ENCODE results near the gene LTBP1. TPM values are rescaled to one million over a fixed set of nuclear protein-coding genes. Genes with fewer than 3 reads are reported as not detected.

The LTBP1 gene
- total and polyA plus RNA-seq, 9 donors = 13.5 to 117 (median 41.8) TPM

DNA sequence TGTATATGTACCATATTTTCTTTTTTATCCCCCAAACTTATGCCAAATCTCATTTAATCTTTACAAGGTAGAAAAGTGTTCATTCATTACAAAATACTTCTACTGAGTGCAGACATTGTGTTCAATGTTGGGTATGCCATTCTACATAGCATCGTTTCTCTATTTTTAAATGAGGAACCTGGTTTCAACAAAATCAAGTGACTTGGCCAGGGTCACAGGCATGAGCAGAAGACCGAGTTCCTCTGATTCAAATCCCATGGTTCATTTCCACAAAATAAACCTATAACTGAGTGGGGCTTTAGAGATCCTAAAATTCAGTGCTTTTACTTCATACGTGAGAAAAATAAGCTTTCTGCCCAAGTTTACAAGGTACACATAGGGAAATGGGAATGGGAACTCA lies 448.3 kb downstream of the LTBP1 start:
- H3K27ac ChIP-seq = no peak overlapping the region
- WGBS, 3 donors = 77 to 95% (median 93%) methylated on average over 3 of the region's 3 CpGs
- H3K4me1 ChIP-seq (ENCODE audit: insufficient read depth) = no peaks in the 10 kb centered on the region
- H3K4me3 ChIP-seq = no peak overlapping the region
- TF ChIP-seq POLR2A (IDR thresholded peaks at IDR 0.05) = no peak
- TF ChIP-seq EP300 (IDR thresholded peaks at IDR 0.05) = no peak
- TF ChIP-seq, protein P1, sequence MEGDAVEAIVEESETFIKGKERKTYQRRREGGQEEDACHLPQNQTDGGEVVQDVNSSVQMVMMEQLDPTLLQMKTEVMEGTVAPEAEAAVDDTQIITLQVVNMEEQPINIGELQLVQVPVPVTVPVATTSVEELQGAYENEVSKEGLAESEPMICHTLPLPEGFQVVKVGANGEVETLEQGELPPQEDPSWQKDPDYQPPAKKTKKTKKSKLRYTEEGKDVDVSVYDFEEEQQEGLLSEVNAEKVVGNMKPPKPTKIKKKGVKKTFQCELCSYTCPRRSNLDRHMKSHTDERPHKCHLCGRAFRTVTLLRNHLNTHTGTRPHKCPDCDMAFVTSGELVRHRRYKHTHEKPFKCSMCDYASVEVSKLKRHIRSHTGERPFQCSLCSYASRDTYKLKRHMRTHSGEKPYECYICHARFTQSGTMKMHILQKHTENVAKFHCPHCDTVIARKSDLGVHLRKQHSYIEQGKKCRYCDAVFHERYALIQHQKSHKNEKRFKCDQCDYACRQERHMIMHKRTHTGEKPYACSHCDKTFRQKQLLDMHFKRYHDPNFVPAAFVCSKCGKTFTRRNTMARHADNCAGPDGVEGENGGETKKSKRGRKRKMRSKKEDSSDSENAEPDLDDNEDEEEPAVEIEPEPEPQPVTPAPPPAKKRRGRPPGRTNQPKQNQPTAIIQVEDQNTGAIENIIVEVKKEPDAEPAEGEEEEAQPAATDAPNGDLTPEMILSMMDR (IDR thresholded peaks at IDR 0.05) = no peak
- H3K9me3 ChIP-seq = no peaks in the 10 kb centered on the region
- H3K27me3 ChIP-seq = no peaks in the 10 kb centered on the region
- no peaks in the 10 kb centered on the region for H3K36me3 ChIP-seq
- no peak for DNase-seq
- intact Hi-C loops (cut with DNase I) = no loop called here

DNA sequence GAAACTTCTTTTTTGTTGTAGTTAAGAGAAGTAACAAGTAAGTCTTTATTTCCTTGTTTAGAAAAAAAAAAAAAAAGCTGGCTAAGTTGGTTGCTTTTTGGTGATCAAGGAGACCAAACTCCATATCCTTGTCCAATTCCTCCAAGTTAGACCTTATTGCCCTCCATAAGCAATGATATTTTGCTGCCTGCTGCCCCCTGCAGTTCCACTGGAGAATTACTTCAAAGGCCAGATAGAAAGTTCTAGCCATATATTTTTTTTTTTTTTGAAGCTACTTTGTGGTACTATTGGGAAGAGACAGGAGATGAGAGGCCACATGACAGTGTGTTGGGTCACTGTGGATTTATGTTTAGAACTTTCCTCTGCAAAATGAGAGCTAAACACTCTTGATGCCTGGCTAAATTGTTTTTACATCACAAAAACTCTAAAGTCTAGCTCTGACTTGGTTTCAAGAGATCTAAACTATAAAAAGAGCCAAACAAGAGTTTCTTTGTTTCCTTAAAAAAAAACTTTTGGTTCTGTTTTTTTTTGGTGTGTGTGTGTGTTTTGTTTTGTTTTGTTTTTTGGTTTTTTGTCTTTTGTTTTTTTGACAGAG lies 449.0 kb downstream of the LTBP1 start:
- H3K4me1 ChIP-seq (ENCODE audit: insufficient read depth) = no peaks in the 10 kb centered on the region
- H3K4me3 ChIP-seq = no peak overlapping the region
- intact Hi-C loops (cut with DNase I) = no loop called here
- H3K9me3 ChIP-seq = no peaks in the 10 kb centered on the region
- H3K27ac ChIP-seq = no peak overlapping the region
- TF ChIP-seq POLR2A (IDR thresholded peaks at IDR 0.05) (no peak), EP300 (IDR thresholded peaks at IDR 0.05) (no peak)
- no peaks in the 10 kb centered on the region for H3K27me3 ChIP-seq
- peak in 3 of 5 donors; percentile 23 to 52 (median 41) for DNase-seq
- no peaks in the 10 kb centered on the region for H3K36me3 ChIP-seq

- H3K4me3 ChIP-seq = no peak overlapping the region
- H3K27ac ChIP-seq = no peak overlapping the region
- TF ChIP-seq, protein P1 (IDR thresholded peaks at IDR 0.05) = no peak
- TF ChIP-seq EP300 (IDR thresholded peaks at IDR 0.05) (no peak), POLR2A (IDR thresholded peaks at IDR 0.05) (no peak)
- H3K36me3 ChIP-seq = no peaks in the 10 kb centered on the region
- H3K9me3 ChIP-seq = no peaks in the 10 kb centered on the region
- intact Hi-C loops (cut with DNase I) = no loop called here
- no peaks in the 10 kb centered on the region for H3K4me1 ChIP-seq (ENCODE audit: insufficient read depth)
- DNase-seq = no peak
- H3K27me3 ChIP-seq = no peaks in the 10 kb centered on the region
- WGBS, 3 donors = 62 to 69% (median 68%) methylated on average over 5 of the region's 5 CpGs
Measured at GRCh38 chr2:33404321-33404720, 457.6 kb downstream of the LTBP1 start.

DNA sequence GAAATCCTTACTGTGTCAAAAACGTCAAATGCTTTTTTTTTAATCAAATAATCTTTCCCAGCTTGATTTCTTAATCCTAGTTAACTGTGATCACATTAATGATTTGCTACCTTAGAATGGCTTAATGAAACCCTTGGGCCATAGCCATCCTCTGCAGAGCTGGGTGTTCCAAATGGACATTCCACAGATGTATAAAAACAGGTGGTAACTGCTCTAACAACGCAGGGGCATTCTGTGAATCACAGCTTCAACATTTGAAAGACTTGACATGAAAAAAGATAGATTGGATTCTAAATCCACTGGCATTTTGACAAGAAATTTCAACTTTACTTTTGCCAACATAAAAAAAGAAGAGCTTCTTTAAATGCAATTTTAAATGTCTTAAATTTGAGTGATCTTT lies 459.9 kb downstream of the LTBP1 start:
- H3K4me1 ChIP-seq (ENCODE audit: insufficient read depth) = no peaks in the 10 kb centered on the region
- no peaks in the 10 kb centered on the region for H3K36me3 ChIP-seq
- intact Hi-C loops (cut with DNase I) = no loop called here
- no peaks in the 10 kb centered on the region for H3K27me3 ChIP-seq
- no peak overlapping the region for H3K27ac ChIP-seq
- DNase-seq = no peak
- H3K4me3 ChIP-seq = no peak overlapping the region
- H3K9me3 ChIP-seq = no peaks in the 10 kb centered on the region
- TF ChIP-seq, protein P1 (IDR thresholded peaks at IDR 0.05) = no peak
- TF ChIP-seq POLR2A (IDR thresholded peaks at IDR 0.05) = no peak
- no peak for TF ChIP-seq EP300 (IDR thresholded peaks at IDR 0.05)
- 67 to 68% (median 67%) methylated on average over 2 of the region's 2 CpGs for WGBS, 3 donors

DNA sequence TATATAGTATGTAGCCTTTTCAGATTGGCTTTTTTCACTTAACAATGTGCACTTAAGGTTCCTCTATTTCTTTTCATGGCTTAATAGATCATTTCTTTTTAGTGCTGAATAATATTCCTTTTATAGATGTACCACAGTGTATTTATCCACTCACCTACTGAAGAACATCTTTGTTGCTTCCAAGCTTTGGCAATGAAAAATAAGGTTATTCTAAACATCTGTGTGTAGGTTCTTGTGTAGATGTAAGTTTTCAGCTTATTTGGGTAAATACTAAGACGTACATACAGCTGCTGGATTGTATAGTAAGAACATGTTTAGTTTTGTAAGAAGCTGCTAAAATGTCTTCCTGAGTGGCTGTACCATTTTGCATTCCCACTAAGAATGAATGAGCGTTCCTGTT lies 461.4 kb downstream of the LTBP1 start:
- Histone ChIP-seq H3K36me3 (no peaks in the 10 kb centered on the region), H3K9me3 (no peaks in the 10 kb centered on the region), H3K27ac (no peak overlapping the region), H3K4me3 (no peak overlapping the region), H3K4me1 (ENCODE audit: insufficient read depth) (peaks cover 1% of the 10 kb centered on the region), H3K27me3 (no peaks in the 10 kb centered on the region)
- DNase-seq = no peak
- intact Hi-C loops (cut with DNase I) = no loop called here
- no peak for TF ChIP-seq EP300 (IDR thresholded peaks at IDR 0.05)
- no peak for TF ChIP-seq POLR2A (IDR thresholded peaks at IDR 0.05)
- TF ChIP-seq, protein P1 (IDR thresholded peaks at IDR 0.05) = no peak
- WGBS, 3 donors = 96% methylated on average over 2 of the region's 2 CpGs

All from ovary (tissue), 9 donors.